Common myeloid progenitor, CD34-positive (primary cell): ENCODE results near the gene ZBTB11.
"Not testable (repeated sequence)": the region's sequence is repeated elsewhere in the genome, so short reads cannot be mapped to it uniquely, and the experiment has no call there.

Source experiments
- CTCF ChIA-PET: fragments of 350-600 bp; sonication (Branson Sonifier 250); formaldehyde crosslinking; loops from one replicate; lab custom pipeline; 2021; ENCODE audit warnings: antibody characterized with exemption; lab: Charles Lee
- POLR2A ChIA-PET: fragments of 350-600 bp; sonication (Branson Sonifier 250); formaldehyde crosslinking; loops from one replicate; lab custom pipeline; 2021; ENCODE audit warnings: antibody characterized with exemption; lab: Charles Lee
- DNase-seq, 3 donors: peaks; one replicate each; pipeline versions ENCODE4 v3.0.0 to v3.0.0-alpha.2; 2013
- H3K27ac ChIP-seq, 2 experiments: 1 replicate in 1 of 2; 2 replicates in 1 of 2; pipeline ENCODE4 v1.7.0; 2013; ENCODE audit warnings: inconsistent platforms in 2 of 2, low read length in 2 of 2, mild to moderate bottlenecking in 2 of 2, low read depth in 1 of 2, moderate library complexity in 1 of 2; ENCODE audit not compliant: severe bottlenecking in 2 of 2, insufficient read depth in 1 of 2, poor library complexity in 1 of 2
- H3K27me3 ChIP-seq, 5 experiments: replicated peaks in 2 of 5; 1 replicate in 3 of 5; 2 replicates in 2 of 5; pipeline versions ENCODE4 v1.6.1 to v1.7.0; 2013; ENCODE audit warnings: low read length in 4 of 5, mild to moderate bottlenecking in 2 of 5, moderate library complexity in 2 of 5, inconsistent platforms in 1 of 5; ENCODE audit not compliant: insufficient read depth in 5 of 5, control insufficient read depth in 4 of 5
- H3K36me3 ChIP-seq, 4 experiments: 1 replicate in 2 of 4; 2 replicates in 2 of 4; pipeline versions ENCODE4 v1.6.1 to v1.7.0; 2013; ENCODE audit warnings: low read length in 3 of 4, control low read depth in 1 of 4, mild to moderate bottlenecking in 1 of 4; ENCODE audit not compliant: control insufficient read depth in 4 of 4, insufficient read depth in 4 of 4
- H3K4me1 ChIP-seq, 4 experiments: 1 replicate in 3 of 4; 2 replicates in 1 of 4; pipeline versions ENCODE4 v1.6.1 to v1.7.1; 2013; ENCODE audit warnings: low read length in 3 of 4, mild to moderate bottlenecking in 3 of 4, control low read depth in 1 of 4, inconsistent platforms in 1 of 4, moderate library complexity in 1 of 4; ENCODE audit not compliant: control insufficient read depth in 4 of 4, insufficient read depth in 4 of 4; ENCODE audit errors: control extremely low read depth in 1 of 4
- H3K4me3 ChIP-seq, 7 experiments: 1 replicate in 4 of 7; 2 replicates in 3 of 7; pipeline versions ENCODE4 v1.5.1 to v1.7.0; 2013; ENCODE audit warnings: mild to moderate bottlenecking in 7 of 7, low read length in 6 of 7, moderate library complexity in 6 of 7, inconsistent platforms in 2 of 7, low read depth in 2 of 7, control low read depth in 1 of 7; ENCODE audit not compliant: insufficient read depth in 4 of 7, control insufficient read depth in 1 of 7; ENCODE audit errors: extremely low read depth in 1 of 7
- H3K9me3 ChIP-seq, 5 experiments: 1 replicate in 4 of 5; 2 replicates in 1 of 5; pipeline versions ENCODE4 v1.6.1 to v1.7.1; 2013; ENCODE audit warnings: low read length in 4 of 5, mild to moderate bottlenecking in 2 of 5, inconsistent platforms in 1 of 5, low read depth in 1 of 5, moderate library complexity in 1 of 5; ENCODE audit not compliant: control insufficient read depth in 4 of 5, insufficient read depth in 2 of 5; ENCODE audit errors: control extremely low read depth in 1 of 5
- WGBS: methylation state at CpG from one replicate; pipeline ENCODE4 v1.1.5; 2013; ENCODE audit not compliant: insufficient coverage; 5-methylcytosine and 5-hydroxymethylcytosine counted together

Gene ZBTB11

DNA sequence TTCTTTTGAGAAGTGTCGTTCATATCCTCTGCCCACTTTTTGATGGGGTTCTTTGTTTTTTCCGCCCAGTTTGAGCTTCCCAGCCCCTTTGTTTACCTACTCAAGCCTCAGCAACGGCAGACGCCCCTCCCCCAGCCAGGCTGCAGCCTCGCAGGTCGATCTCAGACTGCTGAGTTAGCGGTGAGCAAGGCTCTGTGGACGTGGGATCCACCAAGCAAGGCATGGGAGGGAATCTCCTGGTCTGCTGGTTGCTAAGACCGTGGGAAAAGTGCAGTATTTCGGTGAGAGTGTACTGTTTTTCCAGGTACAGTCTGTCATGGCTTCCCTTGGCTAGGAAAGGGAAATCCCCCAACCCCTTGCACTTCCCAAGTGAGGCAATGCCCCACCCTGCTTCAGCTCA lies 71.5 kb downstream of the ZBTB11 start:
- H3K27ac ChIP-seq, H3K4me3 ChIP-seq, H3K9me3 ChIP-seq, H3K27me3 ChIP-seq, DNase-seq, H3K36me3 ChIP-seq, H3K4me1 ChIP-seq, POLR2A ChIA-PET: not testable (repeated sequence)
- WGBS: 85% methylated on average over 9 of the region's 10 CpGs
- CTCF ChIA-PET: interaction anchor here (1.5 kb wide), 1 partner anchor 19 kb away, joined by 3 read pairs; no protein-coding TSS in a partner anchor

DNA sequence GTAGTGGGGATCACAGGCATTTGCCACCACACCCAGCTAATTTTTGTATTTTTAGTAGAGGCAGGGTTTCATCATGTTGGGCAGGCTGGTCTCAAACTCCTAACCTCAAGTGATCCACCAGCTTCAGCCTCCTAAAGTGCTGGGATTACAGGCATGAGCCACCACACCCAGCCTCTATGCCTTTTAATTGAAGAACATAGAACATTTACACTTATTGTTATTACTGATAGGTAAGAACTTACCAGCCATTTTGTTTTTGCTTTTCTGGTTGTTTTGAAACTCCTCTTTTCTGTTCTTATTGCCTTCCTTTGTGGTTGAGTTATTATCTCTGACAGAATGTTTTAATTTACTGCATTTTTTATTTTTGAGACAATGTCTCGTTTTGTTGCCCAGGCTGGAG lies 73.7 kb downstream of the ZBTB11 start:
- Histone ChIP-seq H3K27me3 (no peaks in the 10 kb centered on the region), H3K4me1 (no peaks in the 10 kb centered on the region), H3K27ac (no peak overlapping the region), H3K9me3 (no peaks in the 10 kb centered on the region), H3K36me3 (peaks cover 0 to 4% (median 0%) of the 10 kb centered on the region in 4 experiments), H3K4me3 (no peak overlapping the region)
- 100% methylated on average over 1 of the region's 1 CpG for WGBS
- DNase-seq: no peak
- POLR2A ChIA-PET: no interaction called here
- CTCF ChIA-PET: no interaction called here

DNA sequence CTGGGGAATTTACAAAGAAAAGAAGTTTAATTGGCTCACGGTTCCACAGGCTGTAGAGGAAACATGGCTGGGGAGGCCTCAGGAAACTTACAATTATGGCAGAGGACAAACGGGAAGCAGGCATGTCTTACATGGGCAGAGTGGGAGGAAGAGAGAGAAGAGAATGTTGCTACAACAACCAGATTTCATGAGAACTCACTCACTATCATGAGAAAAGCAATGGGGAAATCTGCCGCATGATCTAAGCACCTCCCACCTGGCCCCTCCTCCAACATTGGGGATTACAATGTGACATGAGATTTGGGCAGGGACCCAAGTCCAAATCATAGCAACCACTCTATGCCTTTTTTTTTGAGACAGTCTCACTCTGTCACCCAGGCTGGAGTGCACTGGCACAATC lies 74.2 kb downstream of the ZBTB11 start:
- Histone ChIP-seq H3K27me3 (no peaks in the 10 kb centered on the region), H3K9me3 (no peaks in the 10 kb centered on the region), H3K4me3 (no peak overlapping the region), H3K36me3 (peaks cover 0 to 4% (median 0%) of the 10 kb centered on the region in 4 experiments), H3K4me1 (no peaks in the 10 kb centered on the region), H3K27ac (no peak overlapping the region)
- CTCF ChIA-PET: no interaction called here
- no peak for DNase-seq
- WGBS: 90% methylated on average over 3 of the region's 3 CpGs
- POLR2A ChIA-PET: no interaction called here
